T-cell (primary cell): ENCODE measurements around the gene RNASE8. TPM values are rescaled to one million over a fixed set of nuclear protein-coding genes. Genes with fewer than 3 reads are reported as not detected.

ENCODE experiments used
- ATAC-seq, 4 experiments: fragments of 200-7000 bp in 3 of 4; fragments of 150-1000 bp in 1 of 4; cut with Tn5 transposase; replicated peaks in 1 of 4; 1 replicate in 3 of 4; 2 replicates in 1 of 4; pipeline ENCODE4 v1.10.0; 2021; ENCODE audit warnings: moderate library complexity in 3 of 4, mild to moderate bottlenecking in 2 of 4, moderate number of reproducible peaks in 1 of 4
- CTCF ChIA-PET, 2 donors: fragments of 300-600 bp; sonication (Branson Sonifier 250); formaldehyde crosslinking; loops; one replicate each; lab custom pipeline; 2022; ENCODE audit warnings: antibody characterized with exemption in 2 of 2; lab: Charles Lee
- POLR2A ChIA-PET, 2 donors: fragments of 300-600 bp; sonication (Branson Sonifier 250); formaldehyde crosslinking; loops; one replicate each; lab custom pipeline; 2022; ENCODE audit warnings: antibody characterized with exemption in 2 of 2; lab: Charles Lee
- DNase-seq, 35 experiments: peaks; one replicate each; pipeline versions ENCODE4 v3.0.0 to v3.0.0-alpha.2; 2013 to 2023
- H3K27ac ChIP-seq: one replicate; pipeline ENCODE4 v1.5.1; 2013; ENCODE audit warnings: low read length
- H3K27me3 ChIP-seq, 2 experiments: replicated peaks in 1 of 2; 1 replicate in 1 of 2; 2 replicates in 1 of 2; pipeline versions ENCODE4 v1.6.1 to v1.7.0; 2013; ENCODE audit warnings: low read length in 1 of 2, mixed read lengths in 1 of 2; ENCODE audit not compliant: control insufficient read depth in 2 of 2, insufficient read depth in 2 of 2; ENCODE audit errors: extremely low read depth in 1 of 2
- H3K36me3 ChIP-seq, 2 donors: 1 replicate in 1 of 2; 2 replicates in 1 of 2; pipeline versions ENCODE4 v1.6.1 to v1.7.0; 2013; ENCODE audit warnings: low read length in 1 of 2; ENCODE audit not compliant: control insufficient read depth in 2 of 2, insufficient read depth in 1 of 2; ENCODE audit errors: extremely low read depth in 1 of 2
- H3K4me1 ChIP-seq, 2 experiments: 1 replicate in 1 of 2; 2 replicates in 1 of 2; pipeline versions ENCODE4 v1.6.1 to v1.7.0; 2013; ENCODE audit warnings: low read length in 2 of 2, mixed read lengths in 1 of 2; ENCODE audit not compliant: insufficient read depth in 2 of 2, control insufficient read depth in 1 of 2; ENCODE audit errors: extremely low read depth in 1 of 2
- H3K4me3 ChIP-seq, 2 donors: 1 replicate in 1 of 2; 2 replicates in 1 of 2; pipeline versions ENCODE4 v1.5.1 to v1.7.0; 2013; ENCODE audit warnings: mild to moderate bottlenecking in 2 of 2, low read length in 1 of 2, moderate library complexity in 1 of 2; ENCODE audit not compliant: control insufficient read depth in 1 of 2; ENCODE audit errors: extremely low read depth in 1 of 2
- H3K9me3 ChIP-seq: 2 replicates; pipeline ENCODE4 v1.7.0; 2013
- H3K27ac Mint-ChIP-seq, 2 donors: one replicate each; pipeline ENCODE4 v1.8.0; 2020 to 2021; ENCODE audit warnings: mild to moderate bottlenecking in 2 of 2, mixed read lengths in 2 of 2
- H3K27me3 Mint-ChIP-seq, 2 donors: one replicate each; pipeline ENCODE4 v1.8.0; 2021 to 2022; ENCODE audit warnings: mixed read lengths in 2 of 2
- H3K36me3 Mint-ChIP-seq: one replicate; pipeline ENCODE4 v1.8.0; 2021; ENCODE audit warnings: mixed read lengths
- H3K4me1 Mint-ChIP-seq, 3 donors: one replicate each; pipeline ENCODE4 v1.8.0; 2020 to 2022; ENCODE audit warnings: mixed read lengths in 3 of 3, mild to moderate bottlenecking in 1 of 3
- H3K4me3 Mint-ChIP-seq, 3 donors: one replicate each; pipeline ENCODE4 v1.8.0; 2020 to 2022; ENCODE audit warnings: mild to moderate bottlenecking in 3 of 3, mixed read lengths in 3 of 3, moderate library complexity in 3 of 3
- H3K9me3 Mint-ChIP-seq, 3 donors: one replicate each; pipeline ENCODE4 v1.8.0; 2020 to 2022; ENCODE audit warnings: mixed read lengths in 3 of 3
- WGBS: methylation state at CpG from one replicate; pipeline ENCODE4 v1.1.5; 2013; ENCODE audit warnings: missing lambda C conversion rate; ENCODE audit not compliant: insufficient coverage; 5-methylcytosine and 5-hydroxymethylcytosine counted together
- total RNA-seq, 35 experiments: library from RNA in 6 of 35; stranded (reverse) in 6 of 35; fragments of 120-200 nt in 1 of 35; gene quantifications; one replicate each; pipeline versions ENCODE4 v1.2.1 to v1.2.4 and lab custom pipeline; 2013 to 2026

Gene RNASE8
- total RNA-seq, 5 donors from 2014 or later (not counting 1 experiment from before 2014, with no cell fraction given) = not detected

GRCh38 chr14:21075719-21076437 is 18.3 kb downstream of the RNASE8 start:
- Histone ChIP-seq H3K4me3 (no peak overlapping the region), H3K36me3 (no peaks in the 10 kb centered on the region), H3K4me1 (peaks cover under 1 to 10% of the 10 kb centered on the region in 2 experiments), H3K27me3 (peaks cover 0 to 46% of the 10 kb centered on the region in 2 experiments), H3K9me3 (no peaks in the 10 kb centered on the region), H3K27ac (no peak overlapping the region)
- DNase-seq (no peak), ATAC-seq (no peak)
- POLR2A ChIA-PET = no interaction called here
- CTCF ChIA-PET = no interaction called here
- Mint-ChIP-seq H3K36me3 (no peaks in the 10 kb centered on the region), H3K27me3 (peaks cover 24 to 30% of the 10 kb centered on the region in 2 donors), H3K4me3 (no peak overlapping the region), H3K4me1 (peaks cover 5 to 17% (median 14%) of the 10 kb centered on the region in 3 donors), H3K27ac (no peak overlapping the region), H3K9me3 (no peaks in the 10 kb centered on the region)
- 91% methylated on average over 9 of the region's 9 CpGs for WGBS

DNA sequence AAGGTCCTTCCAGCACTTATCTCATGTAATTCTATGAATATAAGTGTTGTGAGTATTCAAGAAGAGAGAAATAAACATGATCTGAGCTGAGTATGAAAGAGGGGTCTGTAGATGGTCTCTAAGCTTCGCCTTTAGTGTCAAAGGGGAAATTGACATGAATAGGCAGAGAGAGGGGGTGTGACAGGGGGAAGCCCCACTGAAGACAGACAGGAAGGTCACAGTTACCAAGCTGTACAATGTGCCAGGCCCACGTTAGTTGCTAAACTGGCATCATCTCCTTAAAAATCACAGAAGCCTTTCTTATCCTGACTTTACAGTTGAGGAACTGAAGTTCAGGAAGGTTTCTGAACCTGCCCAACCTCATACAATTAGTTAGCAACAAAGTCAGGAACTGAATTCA is 20.1 kb downstream of the RNASE8 start:
- Mint-ChIP-seq H3K9me3 (no peaks in the 10 kb centered on the region), H3K4me1 (no peaks in the 10 kb centered on the region), H3K36me3 (no peaks in the 10 kb centered on the region), H3K27ac (no peak overlapping the region), H3K4me3 (no peak overlapping the region), H3K27me3 (peaks cover 12% of the 10 kb centered on the region in 2 donors)
- Histone ChIP-seq H3K27ac (no peak overlapping the region), H3K9me3 (no peaks in the 10 kb centered on the region), H3K4me1 (no peaks in the 10 kb centered on the region), H3K36me3 (no peaks in the 10 kb centered on the region), H3K4me3 (no peak overlapping the region), H3K27me3 (peaks cover 0 to 30% of the 10 kb centered on the region in 2 experiments)
- CTCF ChIA-PET = interaction anchor here in 1 of 2 donors (0.6 kb wide), 1 partner anchor 15 kb away, joined by 4 read pairs; no protein-coding TSS in a partner anchor
- POLR2A ChIA-PET = interaction anchor here in 1 of 2 donors (0.5 kb wide), 1 partner anchor 10 kb away, joined by 3 read pairs; no protein-coding TSS in a partner anchor
- no peak for ATAC-seq
- 88% methylated on average over 1 of the region's 2 CpGs for WGBS
- no peak for DNase-seq

GRCh38 chr14:21078287-21078686 is 20.7 kb downstream of the RNASE8 start:
- Mint-ChIP-seq H3K4me1 (no peaks in the 10 kb centered on the region), H3K9me3 (no peaks in the 10 kb centered on the region), H3K27ac (no peak overlapping the region), H3K4me3 (no peak overlapping the region), H3K36me3 (no peaks in the 10 kb centered on the region), H3K27me3 (peaks cover 8% of the 10 kb centered on the region in 2 donors)
- Histone ChIP-seq H3K9me3 (no peaks in the 10 kb centered on the region), H3K4me1 (no peaks in the 10 kb centered on the region), H3K4me3 (no peak overlapping the region), H3K27me3 (peaks cover 0 to 24% of the 10 kb centered on the region in 2 experiments), H3K36me3 (no peaks in the 10 kb centered on the region), H3K27ac (no peak overlapping the region)
- WGBS = no CpG with 5 or more reads among the region's 5 CpGs
- CTCF ChIA-PET = no interaction called here
- POLR2A ChIA-PET = no interaction called here
- ATAC-seq (no peak), DNase-seq (no peak)

DNA sequence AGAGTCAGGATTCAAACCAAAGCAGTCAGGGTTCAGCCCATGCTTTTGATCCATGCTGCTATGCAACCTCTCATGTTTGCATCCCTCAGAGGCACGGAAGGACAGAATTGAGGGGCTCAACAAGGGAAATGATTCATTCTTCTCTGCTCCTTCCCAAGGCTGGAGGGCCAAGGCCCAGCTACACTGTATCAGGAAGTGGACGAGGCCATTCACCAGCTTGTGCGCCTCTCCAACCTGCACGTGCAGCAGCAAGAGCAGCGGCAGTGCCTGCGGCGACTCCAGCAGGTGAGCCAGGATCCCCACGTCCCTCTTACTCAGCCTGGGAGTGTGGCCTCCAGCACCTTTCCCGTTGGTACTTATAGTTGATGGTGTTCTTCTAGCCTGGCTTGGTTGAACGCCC is 21.1 kb downstream of the RNASE8 start:
- ChIA-PET CTCF (interaction anchor here in 1 of 2 donors (1.1 to 1.2 kb wide), 2 partner anchors 26 to 35 kb away, joined by 3 read pairs; no protein-coding TSS in a partner anchor), POLR2A (no interaction called here)
- H3K27ac Mint-ChIP-seq = no peak overlapping the region
- no peaks in the 10 kb centered on the region for H3K9me3 Mint-ChIP-seq
- H3K4me1 ChIP-seq = no peaks in the 10 kb centered on the region
- H3K27me3 Mint-ChIP-seq = peaks cover 3 to 4% of the 10 kb centered on the region in 2 donors
- H3K36me3 Mint-ChIP-seq = no peaks in the 10 kb centered on the region
- H3K4me1 Mint-ChIP-seq = no peaks in the 10 kb centered on the region
- H3K9me3 ChIP-seq = no peaks in the 10 kb centered on the region
- no peak overlapping the region for H3K4me3 ChIP-seq
- no peaks in the 10 kb centered on the region for H3K36me3 ChIP-seq
- ATAC-seq (no peak), DNase-seq (no peak)
- no peak overlapping the region for H3K27ac ChIP-seq
- WGBS = 78% methylated on average over 4 of the region's 10 CpGs
- no peak overlapping the region for H3K4me3 Mint-ChIP-seq
- peaks cover 0 to 22% of the 10 kb centered on the region in 2 experiments for H3K27me3 ChIP-seq

- ATAC-seq = no peak
- Mint-ChIP-seq H3K36me3 (no peaks in the 10 kb centered on the region), H3K9me3 (no peaks in the 10 kb centered on the region), H3K4me3 (no peak overlapping the region), H3K27ac (no peak overlapping the region), H3K27me3 (peaks cover 1 to 3% of the 10 kb centered on the region in 2 donors), H3K4me1 (peaks cover 6 to 9% (median 8%) of the 10 kb centered on the region in 3 donors)
- Histone ChIP-seq H3K36me3 (no peaks in the 10 kb centered on the region), H3K4me3 (no peak overlapping the region), H3K27ac (no peak overlapping the region), H3K27me3 (peaks cover 0 to 5% of the 10 kb centered on the region in 2 experiments), H3K4me1 (peaks cover 0 to 1% of the 10 kb centered on the region in 2 experiments), H3K9me3 (no peaks in the 10 kb centered on the region)
- no peak for DNase-seq
- CTCF ChIA-PET = no interaction called here
- POLR2A ChIA-PET = no interaction called here
- WGBS = 84% methylated on average over 20 of the region's 30 CpGs
Observed at GRCh38 chr14:21081521-21082142, 24.0 kb downstream of the RNASE8 start.

DNA sequence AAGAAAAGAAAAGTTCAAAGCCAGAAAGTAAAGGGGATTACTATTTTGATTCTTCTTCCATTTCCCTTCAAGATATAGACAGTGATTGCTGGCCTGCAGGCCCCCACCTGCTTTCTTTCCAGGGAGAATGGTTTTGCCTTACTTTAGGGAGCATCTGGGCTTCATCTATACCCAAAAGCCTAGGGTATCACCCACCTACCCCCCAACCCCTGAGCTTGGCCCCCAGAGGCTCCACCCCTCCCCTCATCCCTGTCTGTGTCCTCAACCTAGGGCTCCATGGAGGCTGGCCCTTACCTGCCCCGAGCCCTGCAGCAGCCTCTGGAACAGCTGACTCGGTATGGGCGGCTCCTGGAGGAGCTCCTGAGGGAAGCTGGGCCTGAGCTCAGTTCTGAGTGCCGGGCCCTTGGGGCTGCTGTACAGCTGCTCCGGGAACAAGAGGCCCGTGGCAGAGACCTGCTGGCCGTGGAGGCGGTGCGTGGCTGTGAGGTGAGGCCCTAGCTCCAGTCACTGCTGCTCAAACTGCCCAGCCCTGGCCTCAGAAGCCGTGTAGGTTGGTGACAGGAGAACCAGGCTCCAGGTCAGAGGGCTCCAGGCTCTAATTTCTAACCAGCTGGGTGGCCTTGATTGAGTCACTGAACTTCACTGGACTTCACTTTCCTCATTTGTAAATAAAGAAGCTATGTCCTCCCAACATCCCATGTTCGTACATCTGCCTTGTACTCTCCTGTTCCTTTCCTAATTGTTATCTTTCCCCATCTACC is 26.1 kb downstream of the RNASE8 start:
- no peak overlapping the region for H3K27ac ChIP-seq
- Mint-ChIP-seq H3K27me3 (peaks cover under 1 to 3% of the 10 kb centered on the region in 2 donors), H3K4me3 (no peak overlapping the region), H3K9me3 (no peaks in the 10 kb centered on the region), H3K4me1 (peaks cover 20 to 26% (median 24%) of the 10 kb centered on the region in 3 donors), H3K27ac (no peak overlapping the region), H3K36me3 (no peaks in the 10 kb centered on the region)
- ChIA-PET CTCF (interaction anchor here in 1 of 2 donors (0.6 to 0.7 kb wide), 2 partner anchors 9 to 16 kb away, joined by 3 to 4 read pairs; no protein-coding TSS in a partner anchor), POLR2A (no interaction called here)
- H3K27me3 ChIP-seq = no peaks in the 10 kb centered on the region
- H3K4me1 ChIP-seq = peaks cover 3 to 23% of the 10 kb centered on the region in 2 experiments
- H3K9me3 ChIP-seq = no peaks in the 10 kb centered on the region
- WGBS = 86% methylated on average over 11 of the region's 11 CpGs
- no peak for DNase-seq
- no peaks in the 10 kb centered on the region for H3K36me3 ChIP-seq
- no peak overlapping the region for H3K4me3 ChIP-seq
- ATAC-seq = no peak
